Esophagus squamous epithelium (tissue), 5 donors: ENCODE measurements around the gene COMMD3. TPM values are rescaled to one million over a fixed set of nuclear protein-coding genes. Genes with fewer than 3 reads are reported as not detected.

Source experiments
- DNase-seq: peaks from one replicate; lab custom pipeline; 2025; lab: John Stamatoyannopoulos, UW
- H3K27ac ChIP-seq, 4 donors: fragments of 200-600 bp; sonication (generic); one replicate each; pipeline ENCODE4 v1.5.1; 2016 to 2019; ENCODE audit warnings: mild to moderate bottlenecking in 1 of 4
- H3K27me3 ChIP-seq, 4 donors: fragments of 200-600 bp; sonication (generic); 1 replicate in 3 of 4; 2 replicates in 1 of 4; pipeline versions ENCODE4 v1.5.1 to v1.6.0; 2017 to 2021; ENCODE audit warnings: antibody characterized with exemption in 1 of 4
- H3K36me3 ChIP-seq, 3 donors: fragments of 200-600 bp; sonication (generic); one replicate each; pipeline ENCODE4 v1.5.1; 2016 to 2019
- H3K4me1 ChIP-seq, 3 donors: fragments of 200-600 bp; sonication (generic); one replicate each; pipeline ENCODE4 v1.5.1; 2017 to 2019
- H3K4me3 ChIP-seq, 4 donors: fragments of 200-600 bp; sonication (generic); 1 replicate in 3 of 4; 2 replicates in 1 of 4; pipeline ENCODE4 v1.5.1; 2016 to 2019; ENCODE audit warnings: mild to moderate bottlenecking in 2 of 4, moderate library complexity in 1 of 4
- H3K9me3 ChIP-seq, 3 donors: fragments of 200-600 bp; sonication (generic); one replicate each; pipeline ENCODE4 v1.5.1; 2016 to 2019
- POLR2A ChIP-seq, 4 donors: fragments of 450-650 bp; IDR thresholded peaks; one replicate each; pipeline ENCODE4 v1.6.1; 2017; ENCODE audit warnings: antibody characterized with exemption in 4 of 4, mild to moderate bottlenecking in 4 of 4, moderate library complexity in 3 of 4
- WGBS, 2 donors: methylation state at CpG; one replicate each; pipeline ENCODE4 v1.1.5; 2018; 5-methylcytosine and 5-hydroxymethylcytosine counted together
- intact Hi-C: fragments of 100-400 bp; cut with DNase I; formaldehyde crosslinking; loops from one replicate; pipeline ENCODE4 v1.15.0; 2022
- small RNA-seq, 4 donors: library from RNA; depleted of rRNA; stranded (forward); fragments of <200 nt; gene quantifications; one replicate each; pipeline ENCODE3, GENCODE V24; 2016
- total RNA-seq, 4 donors: library from RNA; depleted of rRNA; stranded (reverse); fragments of >200 nt; gene quantifications; one replicate each; pipeline ENCODE4 v1.1.0, GENCODE V29; 2016
- TF ChIP-seq, protein P1 (sequence below), 6 experiments: fragments of 450-650 bp in 4 of 6; fragments of 200-600 bp in 2 of 6; sonication (generic) in 2 of 6; IDR thresholded peaks; one replicate each; pipeline ENCODE4 v1.5.1; 2016 to 2019; ENCODE audit warnings: antibody characterized with exemption in 6 of 6, mild to moderate bottlenecking in 4 of 6, moderate library complexity in 4 of 6
- donor health status: DM: yes; HTN: yes; CAD: no.

Gene COMMD3
- total RNA-seq, 4 donors from 2014 or later = 14.9 to 31.4 (median 24.2) TPM

DNA sequence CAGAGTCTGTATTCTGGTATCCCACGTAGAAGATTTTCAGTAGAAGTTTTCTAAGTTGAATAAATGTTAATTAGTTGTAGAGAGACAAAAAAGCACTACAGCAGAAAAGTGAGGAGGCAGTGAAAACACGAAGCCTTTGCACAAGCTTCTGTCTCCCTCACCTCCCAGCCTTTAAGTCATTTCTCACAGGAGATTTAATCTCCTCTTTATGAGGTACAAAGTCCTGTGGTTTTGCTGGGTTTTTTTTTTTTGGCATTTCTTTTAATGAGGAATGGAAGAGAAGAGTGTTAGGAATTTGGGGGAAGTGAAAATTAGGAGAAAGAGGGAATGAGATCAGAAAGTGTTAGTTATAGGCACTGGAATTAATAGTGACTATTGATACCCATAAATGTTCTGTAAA, 50.6 kb downstream of the COMMD3 start:
- TF ChIP-seq, protein P1, sequence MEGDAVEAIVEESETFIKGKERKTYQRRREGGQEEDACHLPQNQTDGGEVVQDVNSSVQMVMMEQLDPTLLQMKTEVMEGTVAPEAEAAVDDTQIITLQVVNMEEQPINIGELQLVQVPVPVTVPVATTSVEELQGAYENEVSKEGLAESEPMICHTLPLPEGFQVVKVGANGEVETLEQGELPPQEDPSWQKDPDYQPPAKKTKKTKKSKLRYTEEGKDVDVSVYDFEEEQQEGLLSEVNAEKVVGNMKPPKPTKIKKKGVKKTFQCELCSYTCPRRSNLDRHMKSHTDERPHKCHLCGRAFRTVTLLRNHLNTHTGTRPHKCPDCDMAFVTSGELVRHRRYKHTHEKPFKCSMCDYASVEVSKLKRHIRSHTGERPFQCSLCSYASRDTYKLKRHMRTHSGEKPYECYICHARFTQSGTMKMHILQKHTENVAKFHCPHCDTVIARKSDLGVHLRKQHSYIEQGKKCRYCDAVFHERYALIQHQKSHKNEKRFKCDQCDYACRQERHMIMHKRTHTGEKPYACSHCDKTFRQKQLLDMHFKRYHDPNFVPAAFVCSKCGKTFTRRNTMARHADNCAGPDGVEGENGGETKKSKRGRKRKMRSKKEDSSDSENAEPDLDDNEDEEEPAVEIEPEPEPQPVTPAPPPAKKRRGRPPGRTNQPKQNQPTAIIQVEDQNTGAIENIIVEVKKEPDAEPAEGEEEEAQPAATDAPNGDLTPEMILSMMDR (IDR thresholded peaks at IDR 0.05) = no peak
- no peak for TF ChIP-seq POLR2A (IDR thresholded peaks at IDR 0.05)
- Histone ChIP-seq H3K27ac (no peak overlapping the region), H3K27me3 (peaks cover 0 to 4% (median 0%) of the 10 kb centered on the region in 4 donors), H3K4me3 (no peak overlapping the region), H3K4me1 (no peaks in the 10 kb centered on the region), H3K36me3 (no peaks in the 10 kb centered on the region), H3K9me3 (no peaks in the 10 kb centered on the region)
- whole genome bisulfite sequencing, 2 donors = 57 to 66% methylated on average over 2 of the region's 2 CpGs
- intact Hi-C loops = no loop called here
- DNase-seq = no peak

- Histone ChIP-seq H3K27me3 (peaks cover 0 to 7% (median 0%) of the 10 kb centered on the region in 4 donors), H3K9me3 (no peaks in the 10 kb centered on the region), H3K4me3 (no peak overlapping the region), H3K27ac (no peak overlapping the region), H3K4me1 (no peaks in the 10 kb centered on the region), H3K36me3 (no peaks in the 10 kb centered on the region)
- no peak for TF ChIP-seq POLR2A (IDR thresholded peaks at IDR 0.05)
- TF ChIP-seq, protein P1 (IDR thresholded peaks at IDR 0.05) = no peak
- intact Hi-C loops = no loop called here
- 83 to 95% methylated on average over 1 of the region's 1 CpG for WGBS, 2 donors
- no peak for DNase-seq
Measured at GRCh38 chr10:22367471-22367870, 51.3 kb downstream of the COMMD3 start.

GRCh38 chr10:22368402-22368801, 52.2 kb downstream of the COMMD3 start:
- no peaks in the 10 kb centered on the region for H3K36me3 ChIP-seq
- H3K27ac ChIP-seq = no peak overlapping the region
- WGBS, 2 donors = 87 to 90% methylated on average over 4 of the region's 4 CpGs
- DNase-seq = no peak
- H3K27me3 ChIP-seq = peaks cover 0 to 8% (median 0%) of the 10 kb centered on the region in 4 donors
- no peaks in the 10 kb centered on the region for H3K9me3 ChIP-seq
- H3K4me1 ChIP-seq = no peaks in the 10 kb centered on the region
- intact Hi-C loops = no loop called here
- no peak for TF ChIP-seq POLR2A (IDR thresholded peaks at IDR 0.05)
- H3K4me3 ChIP-seq = no peak overlapping the region

DNA sequence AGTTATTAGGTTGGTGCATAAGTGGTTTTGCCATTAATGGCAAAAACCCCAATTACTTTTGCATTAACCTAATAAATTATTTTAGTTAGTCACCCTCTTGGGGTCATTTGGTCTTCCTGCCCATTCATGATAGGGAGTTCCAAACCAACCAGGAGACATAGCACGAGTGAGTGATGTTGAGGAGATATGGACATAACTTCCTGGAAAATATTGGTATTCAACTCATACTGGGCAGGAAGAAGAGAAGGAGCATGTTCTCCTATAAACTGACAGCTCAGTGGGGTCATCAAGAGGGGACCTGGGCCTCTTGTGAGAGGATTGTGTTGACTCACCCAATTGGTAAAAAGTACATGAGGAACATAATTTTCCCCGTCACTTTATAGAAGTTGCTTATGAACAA, 52.8 kb downstream of the COMMD3 start:
- no peaks in the 10 kb centered on the region for H3K9me3 ChIP-seq
- H3K27me3 ChIP-seq = peaks cover 0 to 8% (median 0%) of the 10 kb centered on the region in 4 donors
- TF ChIP-seq, protein P1 (IDR thresholded peaks at IDR 0.05) = no peak
- no peak for TF ChIP-seq POLR2A (IDR thresholded peaks at IDR 0.05)
- WGBS, 2 donors = 44 to 50% methylated on average over 2 of the region's 2 CpGs
- no peak for DNase-seq
- H3K4me3 ChIP-seq = no peak overlapping the region
- H3K4me1 ChIP-seq = no peaks in the 10 kb centered on the region
- H3K36me3 ChIP-seq = no peaks in the 10 kb centered on the region
- intact Hi-C loops = no loop called here
- H3K27ac ChIP-seq = no peak overlapping the region

GRCh38 chr10:22369434-22370072, 53.4 kb downstream of the COMMD3 start:
- TF ChIP-seq, protein P1 (IDR thresholded peaks at IDR 0.05) = no peak
- no peak overlapping the region for H3K27ac ChIP-seq
- no peaks in the 10 kb centered on the region for H3K36me3 ChIP-seq
- peaks cover 0 to 13% (median 0%) of the 10 kb centered on the region in 4 donors for H3K27me3 ChIP-seq
- intact Hi-C loops = no loop called here
- WGBS, 2 donors = 61 to 67% methylated on average over 5 of the region's 5 CpGs
- H3K4me3 ChIP-seq = no peak overlapping the region
- no peak for DNase-seq
- H3K9me3 ChIP-seq = no peaks in the 10 kb centered on the region
- H3K4me1 ChIP-seq = no peaks in the 10 kb centered on the region

Small RNA genes lying within 50 kb of the gene (small RNA-seq; reads per million reads assigned to genes)
- 0 reads per million in 4 donors for gene AL158211.3

Other genes with a start within 250 kb of the COMMD3 start
- not detected for gene EBLN1, start 98.4 kb upstream of the COMMD3 start, total RNA-seq
- 10 to 100 TPM in 3 of 4 donors, 1 to 10 TPM in 1; 9.6 to 44.4 (median 21.4) TPM for gene BMI1, start 4.7 kb downstream of the COMMD3 start, total RNA-seq
- gene SPAG6, start 29.1 kb downstream of the COMMD3 start, total RNA-seq = under 1 TPM in 1 of 4 donors, not detected in 3; 0.19 TPM